Osteocyte (in vitro differentiated cells): ENCODE measurements around the gene TMPRSS7. TPM values are rescaled to one million over a fixed set of nuclear protein-coding genes. Genes with fewer than 3 reads are reported as not detected.
A peak's percentile ranks its signal among the peaks of the same experiment; 100 is the strongest.

Source experiments
- DNase-seq: peaks from one replicate; pipeline ENCODE4 v3.0.0; 2021; ENCODE audit warnings: mixed read lengths; ENCODE audit not compliant: unreplicated experiment; ENCODE audit errors: extremely low spot score
- H3K27ac Mint-ChIP-seq: one replicate; pipeline ENCODE4 v1.8.0; 2021; ENCODE audit warnings: mild to moderate bottlenecking, mixed read lengths; ENCODE audit not compliant: unreplicated experiment
- H3K27me3 Mint-ChIP-seq: one replicate; pipeline ENCODE4 v1.8.0; 2021; ENCODE audit warnings: mixed read lengths; ENCODE audit not compliant: unreplicated experiment
- H3K36me3 Mint-ChIP-seq: one replicate; pipeline ENCODE4 v1.8.0; 2021; ENCODE audit warnings: mixed read lengths; ENCODE audit not compliant: unreplicated experiment
- H3K4me1 Mint-ChIP-seq: one replicate; pipeline ENCODE4 v1.8.0; 2021; ENCODE audit warnings: mixed read lengths; ENCODE audit not compliant: unreplicated experiment
- H3K4me3 Mint-ChIP-seq: one replicate; pipeline ENCODE4 v1.8.0; 2021; ENCODE audit warnings: mild to moderate bottlenecking, moderate library complexity, mixed read lengths; ENCODE audit not compliant: unreplicated experiment
- H3K9me3 Mint-ChIP-seq: one replicate; pipeline ENCODE4 v1.8.0; 2021; ENCODE audit warnings: mixed read lengths; ENCODE audit not compliant: unreplicated experiment
- CTCF ChIP-seq: fragments of 200-600 bp; sonication (generic); IDR thresholded peaks from 2 replicates; pipeline ENCODE4 v1.5.0; 2021; ENCODE audit warnings: antibody characterized with exemption, mild to moderate bottlenecking, moderate library complexity
- long read RNA-seq: library from polyadenylated mRNA; unstranded; transcript quantifications from one replicate; pipeline ENCODE4 v2.0.0, GENCODE V29; 2021
- total RNA-seq: library from RNA; stranded (reverse); gene quantifications from 2 replicates; pipeline ENCODE4 v1.2.1, GENCODE V29; 2021

TMPRSS7 gene
- total RNA-seq, result not detected in 2 replicates
- long read RNA-seq, result 0 reads

GRCh38 chr3:112034436-112034835 is at the start of gene TMPRSS7:
TMPRSS7 (plus strand) TSS chr3:112034736; CDS start chr3:112034846, 110 bp downstream.
- Mint-ChIP-seq H3K27ac (no peak within 1 kb of the TSS), H3K4me1 (peaks cover 1% of the 10 kb centered on the region), H3K36me3 (no peaks in the 10 kb centered on the region), H3K27me3 (no peaks in the 10 kb centered on the region), H3K9me3 (peaks cover 5% of the 10 kb centered on the region), H3K4me3 (no peak within 1 kb of the TSS)
- DNase-seq, result no peak
- TF ChIP-seq CTCF, result no peak

- H3K36me3 Mint-ChIP-seq, result peaks cover 30% of the 10 kb centered on the region
- no peaks in the 10 kb centered on the region for H3K9me3 Mint-ChIP-seq
- H3K27ac Mint-ChIP-seq, result no peak overlapping the region
- no peak for DNase-seq
- no peak overlapping the region for H3K4me3 Mint-ChIP-seq
- TF ChIP-seq CTCF, result no peak
- no peaks in the 10 kb centered on the region for H3K4me1 Mint-ChIP-seq
- no peaks in the 10 kb centered on the region for H3K27me3 Mint-ChIP-seq
Measured at GRCh38 chr3:111986800-111987199, 47.7 kb upstream of the TMPRSS7 start.

GRCh38 chr3:111989061-111989678 is 45.4 kb upstream of the TMPRSS7 start:
- H3K36me3 Mint-ChIP-seq, result peaks cover 22% of the 10 kb centered on the region
- H3K4me1 Mint-ChIP-seq, result no peaks in the 10 kb centered on the region
- H3K27me3 Mint-ChIP-seq, result no peaks in the 10 kb centered on the region
- H3K4me3 Mint-ChIP-seq, result no peak overlapping the region
- H3K27ac Mint-ChIP-seq, result no peak overlapping the region
- H3K9me3 Mint-ChIP-seq, result no peaks in the 10 kb centered on the region
- DNase-seq, result no peak
- TF ChIP-seq CTCF, result peak; percentile 81

- H3K27me3 Mint-ChIP-seq, result no peaks in the 10 kb centered on the region
- DNase-seq, result no peak
- H3K36me3 Mint-ChIP-seq, result peaks cover 9% of the 10 kb centered on the region
- H3K4me1 Mint-ChIP-seq, result no peaks in the 10 kb centered on the region
- no peak overlapping the region for H3K4me3 Mint-ChIP-seq
- no peaks in the 10 kb centered on the region for H3K9me3 Mint-ChIP-seq
- H3K27ac Mint-ChIP-seq, result no peak overlapping the region
- no peak for TF ChIP-seq CTCF
Measured at GRCh38 chr3:111993038-111993437, 41.5 kb upstream of the TMPRSS7 start.

- peaks cover 16% of the 10 kb centered on the region for H3K4me1 Mint-ChIP-seq
- no peaks in the 10 kb centered on the region for H3K27me3 Mint-ChIP-seq
- H3K27ac Mint-ChIP-seq, result no peak within 1 kb of the TSS
- H3K4me3 Mint-ChIP-seq, result peak within 1 kb of the TSS; percentile 76
- no peaks in the 10 kb centered on the region for H3K36me3 Mint-ChIP-seq
- no peak for TF ChIP-seq CTCF
- H3K9me3 Mint-ChIP-seq, result no peaks in the 10 kb centered on the region
- DNase-seq, result no peak
Measured at GRCh38 chr3:111998636-111999483, 35.7 kb upstream of the TMPRSS7 start, which contains the start of gene TAGLN3. TAGLN3 (plus strand) TSS chr3:111998922; CDS start chr3:111999423, 501 bp downstream.
